ENCODE data around the gene NT5C3B. TPM values are rescaled to one million over a fixed set of nuclear protein-coding genes. Genes with fewer than 3 reads are reported as not detected.

Gene NT5C3B
- total RNA-seq, 3 donors from 2014 or later: 50.2 to 83.9 (median 60.6) TPM

DNA sequence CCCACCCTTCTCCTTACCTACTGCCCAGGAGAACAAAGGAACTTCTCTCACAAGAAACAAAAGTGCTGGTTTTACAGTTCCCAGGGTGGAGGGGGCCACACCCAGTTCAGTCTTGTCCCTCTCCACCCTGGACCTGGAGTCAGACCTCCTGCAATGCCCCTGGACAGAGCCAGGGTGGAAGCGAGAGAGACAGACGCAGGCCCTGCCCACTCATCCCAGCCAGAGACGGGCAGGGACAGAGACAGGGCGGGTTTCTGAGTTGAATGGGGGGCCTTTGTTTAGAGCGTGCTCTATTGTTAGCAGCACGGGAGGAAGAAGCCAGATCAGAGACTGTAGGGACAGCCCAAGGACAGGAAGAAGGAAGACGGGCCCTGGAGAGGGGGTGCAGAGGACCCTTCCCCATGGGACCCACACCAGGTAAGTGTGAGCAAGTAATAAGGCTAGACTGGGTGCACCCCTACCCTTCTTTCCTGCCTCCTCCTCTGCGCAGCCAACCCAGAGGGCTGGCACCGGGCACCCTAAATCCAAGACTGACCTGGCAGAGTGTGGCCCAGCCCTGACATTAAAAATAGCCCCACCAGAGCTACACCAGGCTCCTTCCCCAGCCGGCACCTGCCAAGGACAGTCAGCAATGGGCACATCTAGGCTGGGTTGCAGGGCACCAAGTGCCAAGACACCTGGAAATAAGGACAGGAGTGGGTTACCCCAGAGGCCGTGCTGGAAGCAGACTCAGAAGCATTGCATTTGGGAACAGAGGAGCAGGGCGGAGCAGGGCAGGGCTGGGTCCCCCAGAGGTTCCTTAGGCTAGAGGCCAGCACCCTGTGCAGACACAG is 60.4 kb downstream of the NT5C3B start:
- H3K4me1 ChIP-seq: peaks cover 29 to 61% of the 10 kb centered on the region in 2 donors
- intact Hi-C loops (cut with DNase I; ENCODE audit: low total_unique reads): no loop called here

More for the DNA sequence above, 60.4 kb downstream of the NT5C3B start:
- no peaks in the 10 kb centered on the region for H3K9me3 ChIP-seq
- TF ChIP-seq POLR2AphosphoS5 (IDR thresholded peaks at IDR 0.05) (no peak), POLR2A (IDR thresholded peaks at IDR 0.05) (no peak)
- TF ChIP-seq, protein P1, sequence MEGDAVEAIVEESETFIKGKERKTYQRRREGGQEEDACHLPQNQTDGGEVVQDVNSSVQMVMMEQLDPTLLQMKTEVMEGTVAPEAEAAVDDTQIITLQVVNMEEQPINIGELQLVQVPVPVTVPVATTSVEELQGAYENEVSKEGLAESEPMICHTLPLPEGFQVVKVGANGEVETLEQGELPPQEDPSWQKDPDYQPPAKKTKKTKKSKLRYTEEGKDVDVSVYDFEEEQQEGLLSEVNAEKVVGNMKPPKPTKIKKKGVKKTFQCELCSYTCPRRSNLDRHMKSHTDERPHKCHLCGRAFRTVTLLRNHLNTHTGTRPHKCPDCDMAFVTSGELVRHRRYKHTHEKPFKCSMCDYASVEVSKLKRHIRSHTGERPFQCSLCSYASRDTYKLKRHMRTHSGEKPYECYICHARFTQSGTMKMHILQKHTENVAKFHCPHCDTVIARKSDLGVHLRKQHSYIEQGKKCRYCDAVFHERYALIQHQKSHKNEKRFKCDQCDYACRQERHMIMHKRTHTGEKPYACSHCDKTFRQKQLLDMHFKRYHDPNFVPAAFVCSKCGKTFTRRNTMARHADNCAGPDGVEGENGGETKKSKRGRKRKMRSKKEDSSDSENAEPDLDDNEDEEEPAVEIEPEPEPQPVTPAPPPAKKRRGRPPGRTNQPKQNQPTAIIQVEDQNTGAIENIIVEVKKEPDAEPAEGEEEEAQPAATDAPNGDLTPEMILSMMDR (IDR thresholded peaks at IDR 0.05): no peak
- no peak for DNase-seq (ENCODE audit: low spot score in 2 of 2)
- no peak overlapping the region for H3K4me3 ChIP-seq
- peak overlapping the region; percentile 83 to 89 for H3K27ac ChIP-seq
- no peaks in the 10 kb centered on the region for H3K27me3 ChIP-seq
- H3K36me3 ChIP-seq: no peaks in the 10 kb centered on the region

Other genes starting within 250 kb of the NT5C3B start
- 100 to 1,000 TPM in 2 of 3 donors, under 1 TPM in 1; 0.80 to 692 (median 388) TPM for gene KRT14, start 249.3 kb downstream of the NT5C3B start, total RNA-seq
- 100 to 1,000 TPM in 1 of 3 donors, 10 to 100 TPM in 1, 1 to 10 TPM in 1; 2.6 to 100 (median 51.8) TPM for gene KRT16, start 223.5 kb downstream of the NT5C3B start, total RNA-seq
- 1,000 to 10,000 TPM in 2 of 3 donors, 1 to 10 TPM in 1; 1.9 to 1,676 (median 1,373) TPM for gene KRT17, start 211.7 kb downstream of the NT5C3B start, total RNA-seq
- 100 to 1,000 TPM; 217 to 850 (median 260) TPM for gene EIF1, start 147.3 kb downstream of the NT5C3B start, total RNA-seq
- gene GAST, start 123.9 kb downstream of the NT5C3B start, total RNA-seq: not detected
- 1 to 10 TPM in 1 of 3 donors, under 1 TPM in 1, not detected in 1; 0.33 to 2.2 TPM for gene HAP1, start 101.6 kb downstream of the NT5C3B start, total RNA-seq
- gene JUP, start 49.5 kb downstream of the NT5C3B start, total RNA-seq: 100 to 1,000 TPM; 107 to 158 (median 121) TPM
- 10 to 100 TPM in 2 of 3 donors, 1 to 10 TPM in 1; 6.2 to 19.0 (median 14.9) TPM for gene P3H4, start 24.3 kb downstream of the NT5C3B start, total RNA-seq
- 10 to 100 TPM; 35.9 to 43.3 (median 39.4) TPM for gene FKBP10, start 23.2 kb downstream of the NT5C3B start, total RNA-seq
- under 1 TPM in 2 of 3 donors, not detected in 1; 0.80 to 0.88 TPM for gene KLHL10, start 1.6 kb upstream of the NT5C3B start, total RNA-seq
- 10 to 100 TPM; 22.6 to 35.7 (median 25.1) TPM for gene KLHL11, start 29.2 kb upstream of the NT5C3B start, total RNA-seq
- 10 to 100 TPM; 50.1 to 84.2 (median 66.3) TPM for gene ACLY, start 82.7 kb upstream of the NT5C3B start, total RNA-seq
- 1 to 10 TPM in 2 of 3 donors, under 1 TPM in 1; 0.48 to 3.2 (median 1.6) TPM for gene ODAD4, start 94.4 kb upstream of the NT5C3B start, total RNA-seq
- 10 to 100 TPM; 51.8 to 55.5 (median 53.7) TPM for gene CNP, start 130.6 kb upstream of the NT5C3B start, total RNA-seq
- gene DNAJC7, start 181.2 kb upstream of the NT5C3B start, total RNA-seq: 10 to 100 TPM; 69.7 to 73.7 (median 70.4) TPM
- 10 to 100 TPM; 21.6 to 33.8 (median 22.5) TPM for gene NKIRAS2, start 183.9 kb upstream of the NT5C3B start, total RNA-seq
- gene C17orf113, start 214.4 kb upstream of the NT5C3B start, total RNA-seq: 1 to 10 TPM; 1.3 to 4.0 (median 2.3) TPM